Endothelial cell of umbilical vein (primary cell): Measurements from ENCODE around the gene PTPRD. TPM values are rescaled to one million over a fixed set of nuclear protein-coding genes. Genes with fewer than 3 reads are reported as not detected.

ENCODE experiments used
- BruUV-seq: library from RNA; stranded (reverse); fragments of 400-500 nt; replicated peaks from 2 replicates; lab custom pipeline; 2021; lab: Mats Ljungman, UMichigan
- CTCF ChIA-PET: fragments of 300-600, 350-600 bp; sonication (Branson Sonifier 250); formaldehyde crosslinking; loops from one replicate; lab custom pipeline; 2021; ENCODE audit warnings: antibody characterized with exemption, inconsistent platforms; lab: Charles Lee
- POLR2A ChIA-PET: fragments of 300-600, 350-600 bp; sonication (Branson Sonifier 250); formaldehyde crosslinking; loops from one replicate; lab custom pipeline; 2021; ENCODE audit warnings: antibody characterized with exemption, inconsistent platforms; lab: Charles Lee
- DNase-seq: peaks from one replicate; pipeline ENCODE4 v3.0.0-alpha.2; 2011; ENCODE audit warnings: low read depth, low spot score
- FAIRE-seq: peaks from 2 replicates; lab custom pipeline; 2011; peaks lifted over from hg19 to GRCh38; lab: Jason Lieb, UNC
- H2AFZ ChIP-seq: 2 replicates; pipeline ENCODE4 v1.6.0; 2012; ENCODE audit warnings: low read depth, low read length, control low read depth, inconsistent platforms
- H3K27ac ChIP-seq: 2 replicates; pipeline ENCODE4 v1.5.1; 2011; ENCODE audit warnings: low read depth, mild to moderate bottlenecking, control low read depth, low read length, moderate library complexity; ENCODE audit not compliant: insufficient read depth
- H3K27me3 ChIP-seq, 2 experiments: 2 replicates each; pipeline versions ENCODE4 v1.6.0 to v1.6.1; 2011; ENCODE audit warnings: low read length in 2 of 2, mixed read lengths in 1 of 2; ENCODE audit not compliant: control insufficient read depth in 2 of 2, insufficient read depth in 2 of 2
- H3K36me3 ChIP-seq, 2 experiments: 2 replicates in 1 of 2; 3 replicates in 1 of 2; pipeline ENCODE4 v1.5.1; 2011; ENCODE audit warnings: low read length in 2 of 2, mild to moderate bottlenecking in 1 of 2, moderate library complexity in 1 of 2; ENCODE audit not compliant: control insufficient read depth in 2 of 2, insufficient read depth in 2 of 2; ENCODE audit errors: extremely low read depth in 1 of 2
- H3K4me1 ChIP-seq: 3 replicates; pipeline ENCODE4 v1.5.1; 2011; ENCODE audit warnings: mild to moderate bottlenecking, low read length; ENCODE audit not compliant: control insufficient read depth, insufficient read depth; ENCODE audit errors: extremely low read depth
- H3K4me2 ChIP-seq: 2 replicates; pipeline ENCODE4 v1.6.1; 2011; ENCODE audit warnings: low read length, control low read depth, mixed read lengths; ENCODE audit not compliant: insufficient read depth
- H3K4me3 ChIP-seq, 3 experiments: fragments of 200-600 bp in 1 of 3; sonication (generic), shearing (Covaris generic) in 1 of 3; replicated peaks in 1 of 3; 2 replicates each; pipeline ENCODE4 v1.5.1; 2011 to 2016; ENCODE audit warnings: control low read depth in 3 of 3, low read length in 3 of 3, mild to moderate bottlenecking in 2 of 3, inconsistent platforms in 1 of 3, low read depth in 1 of 3, moderate library complexity in 1 of 3; ENCODE audit not compliant: insufficient read depth in 1 of 3
- H3K79me2 ChIP-seq: 2 replicates; pipeline ENCODE4 v1.6.0; 2012; ENCODE audit warnings: low read length, inconsistent platforms; ENCODE audit not compliant: control insufficient read depth, insufficient read depth
- H3K9ac ChIP-seq: replicated peaks from 2 replicates; pipeline ENCODE3; 2011; ENCODE audit warnings: low read length, control low read depth; ENCODE audit not compliant: insufficient read depth; ENCODE audit errors: extremely low read depth
- H3K9me1 ChIP-seq: replicated peaks from 3 replicates; pipeline ENCODE4 v1.6.0; 2011; ENCODE audit warnings: mild to moderate bottlenecking, low read length; ENCODE audit not compliant: control insufficient read depth, insufficient read depth; ENCODE audit errors: extremely low read depth
- H3K9me3 ChIP-seq: replicated peaks from 2 replicates; pipeline ENCODE4 v1.5.1; 2012; ENCODE audit warnings: low read length, inconsistent platforms; ENCODE audit not compliant: control insufficient read depth, insufficient read depth
- H4K20me1 ChIP-seq: replicated peaks from 2 replicates; pipeline ENCODE3; 2011; ENCODE audit warnings: mild to moderate bottlenecking, low read length; ENCODE audit not compliant: control insufficient read depth, insufficient read depth; ENCODE audit errors: extremely low read depth
- GATA2 ChIP-seq: IDR thresholded peaks from 2 replicates; pipeline ENCODE4 v1.7.0; 2011; ENCODE audit warnings: low read depth, mild to moderate bottlenecking, moderate library complexity, mixed read lengths, low read length; ENCODE audit not compliant: insufficient read length, insufficient read depth
- MYC ChIP-seq: IDR thresholded peaks from one replicate; pipeline ENCODE4 v1.6.1; 2011; ENCODE audit warnings: mild to moderate bottlenecking, low read depth, low read length
- POLR2A ChIP-seq: IDR thresholded peaks from 2 replicates; pipeline ENCODE4 v1.6.1; 2012; ENCODE audit warnings: low read depth, mild to moderate bottlenecking, control low read depth, low read length
- POLR2AphosphoS5 ChIP-seq: IDR thresholded peaks from 2 replicates; pipeline ENCODE4 v1.6.1; 2012; ENCODE audit warnings: low read depth, mild to moderate bottlenecking, control low read depth, low read length, moderate library complexity; ENCODE audit not compliant: insufficient read depth
- dilution Hi-C: fragments of 300-500 bp; cut with MboI; formaldehyde crosslinking; loops from one replicate; pipeline ENCODE4 v1.15.0; 2019; ENCODE audit warnings: low sequenced_read_pairs; ENCODE audit not compliant: extremely low pct_ligation_motif_present
- intact Hi-C: fragments of 100-400 bp; cut with micrococcal nuclease; formaldehyde crosslinking; loops from one replicate; pipeline ENCODE4 v1.10.0; 2022
- polyA plus RNA-seq, 4 experiments: library from polyadenylated mRNA; depleted of rRNA in 3 of 4; stranded (reverse) in 3 of 4; unstranded in 1 of 4; fragments of >200 nt; gene quantifications; 2 replicates each; pipeline versions ENCODE4 v1.2.1 to v1.2.3, GENCODE V29; 2011 to 2012; ENCODE audit warnings: missing spikeins in 1 of 4
- total RNA-seq: library from RNA; stranded (reverse); gene quantifications from 2 replicates; pipeline ENCODE4 v1.2.3, GENCODE V29; 2021
- TF ChIP-seq, protein P1 (sequence below): IDR thresholded peaks from 2 replicates; pipeline ENCODE4 v1.6.1; 2011; ENCODE audit not compliant: insufficient read depth, insufficient read length

The PTPRD gene
- total and polyA plus RNA-seq, 2 donors (not counting 3 experiments of a cell fraction or from before 2014, with no cell fraction given), result 5.5 to 5.7 TPM

DNA sequence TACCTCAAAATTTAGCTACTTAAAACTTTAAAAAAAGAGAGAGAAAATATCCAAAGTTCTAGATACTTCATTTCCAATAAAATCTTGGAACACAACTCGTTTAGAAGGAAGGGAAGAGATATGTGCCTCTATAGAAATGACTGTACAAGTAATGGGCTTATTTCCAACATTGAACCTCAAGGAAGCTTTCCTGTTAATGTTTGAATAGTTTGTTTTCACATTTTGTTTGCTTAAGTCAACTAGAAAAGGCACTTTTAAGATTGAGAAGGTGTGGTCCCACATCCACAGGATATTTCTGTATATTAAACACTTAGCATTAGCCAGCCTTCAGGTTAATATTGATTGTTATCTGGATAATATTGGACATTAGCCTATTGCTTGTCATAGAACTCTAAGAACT is 384.7 kb downstream of the PTPRD start:
- DNase-seq (no peak), FAIRE-seq (peak; percentile 56)
- TF ChIP-seq MYC, result no peak
- no peak for TF ChIP-seq GATA2
- no peak for TF ChIP-seq POLR2AphosphoS5
- TF ChIP-seq POLR2A, result no peak
- Histone ChIP-seq H3K79me2 (no peaks in the 10 kb centered on the region), H3K4me3 (no peak overlapping the region), H3K9me1 (no peaks in the 10 kb centered on the region), H3K27ac (no peak overlapping the region), H3K27me3 (no peaks in the 10 kb centered on the region), H3K9ac (no peak overlapping the region), H3K36me3 (no peaks in the 10 kb centered on the region), H2AFZ (no peak overlapping the region), H3K9me3 (no peaks in the 10 kb centered on the region), H3K4me1 (no peaks in the 10 kb centered on the region), H3K4me2 (no peak overlapping the region), H4K20me1 (no peaks in the 10 kb centered on the region)
- no TSS peak for BruUV-seq
- dilution Hi-C loops, result no loop called here
- ChIA-PET CTCF (interaction anchor here (1.0 to 4.6 kb wide), 2 partner anchors 14 to 41 kb away, joined by 3 to 28 read pairs; no protein-coding TSS in a partner anchor), POLR2A (no interaction called here)
- intact Hi-C loops, result no loop called here

DNA sequence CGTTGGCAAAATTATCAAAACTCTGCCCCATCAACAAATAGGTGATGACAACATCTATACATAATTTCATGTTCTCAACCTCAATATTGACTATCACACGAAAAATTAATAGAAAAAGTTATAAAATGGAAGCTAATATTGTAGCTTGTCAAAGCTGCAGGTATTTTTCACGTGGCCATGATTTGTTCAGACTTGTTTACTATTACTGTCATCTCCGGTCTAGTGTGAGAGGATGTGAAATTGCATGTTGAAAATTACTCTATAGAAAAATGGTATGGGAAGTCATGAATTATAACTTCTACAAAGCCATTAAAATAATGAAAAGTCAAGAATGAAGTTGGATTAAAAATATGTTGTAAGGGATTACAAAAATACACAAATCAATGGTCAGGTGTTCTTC is 385.8 kb downstream of the PTPRD start:
- no peaks in the 10 kb centered on the region for H3K27me3 ChIP-seq
- FAIRE-seq, result no peak
- dilution Hi-C loops, result no loop called here
- H3K9me1 ChIP-seq, result no peaks in the 10 kb centered on the region
- no TSS peak for BruUV-seq
- no peaks in the 10 kb centered on the region for H3K36me3 ChIP-seq
- no peaks in the 10 kb centered on the region for H4K20me1 ChIP-seq
- no peak overlapping the region for H3K27ac ChIP-seq
- no peak overlapping the region for H3K9ac ChIP-seq
- CTCF ChIA-PET, result interaction anchor here (4.6 kb wide), 1 partner anchor 42 kb away, joined by 28 read pairs; no protein-coding TSS in a partner anchor
- POLR2A ChIA-PET, result no interaction called here
- H3K4me1 ChIP-seq, result no peaks in the 10 kb centered on the region
- H3K4me3 ChIP-seq, result no peak overlapping the region
- intact Hi-C loops, result no loop called here
- no peak overlapping the region for H3K4me2 ChIP-seq
- H3K79me2 ChIP-seq, result no peaks in the 10 kb centered on the region
- H3K9me3 ChIP-seq, result no peaks in the 10 kb centered on the region
- H2AFZ ChIP-seq, result no peak overlapping the region
- TF ChIP-seq, protein P1, sequence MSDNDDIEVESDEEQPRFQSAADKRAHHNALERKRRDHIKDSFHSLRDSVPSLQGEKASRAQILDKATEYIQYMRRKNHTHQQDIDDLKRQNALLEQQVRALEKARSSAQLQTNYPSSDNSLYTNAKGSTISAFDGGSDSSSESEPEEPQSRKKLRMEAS, result no peak
- DNase-seq, result no peak
